Breast epithelium (tissue), 3 donors: ENCODE data around the gene COL5A1.

Source experiments
- CTCF ChIP-seq, 3 donors: fragments of 450-650 bp; IDR thresholded peaks; one replicate each; pipeline ENCODE4 v1.5.1; 2016 to 2017; ENCODE audit warnings: antibody characterized with exemption in 3 of 3, mild to moderate bottlenecking in 3 of 3, moderate library complexity in 3 of 3
- POLR2A ChIP-seq: fragments of 450-650 bp; IDR thresholded peaks from one replicate; pipeline ENCODE4 v1.6.1; 2016; ENCODE audit warnings: antibody characterized with exemption, mild to moderate bottlenecking, moderate library complexity
- POLR2AphosphoS5 ChIP-seq, 3 donors: sonication (generic); formaldehyde crosslinking; IDR thresholded peaks; one replicate each; pipeline ENCODE4 v1.6.1; 2017; ENCODE audit warnings: antibody characterized with exemption in 3 of 3

GRCh38 chr9:134690946-134691694 is 49.5 kb downstream of the COL5A1 start:
- TF ChIP-seq POLR2A (no peak), CTCF (IDR thresholded peaks at IDR 0.05) (no peak), POLR2AphosphoS5 (IDR thresholded peaks at IDR 0.05) (no peak)
